Neural cell (in vitro differentiated cells): ENCODE data around the gene APBB1IP. TPM values are rescaled to one million over a fixed set of nuclear protein-coding genes. Genes with fewer than 3 reads are reported as not detected.

ENCODE experiments used
- H2AFZ ChIP-seq: fragments of 200-600, 300-800 bp; sonication (generic), shearing (Covaris generic); 2 replicates; pipeline ENCODE4 v1.6.0; 2014; ENCODE audit warnings: low read depth, mild to moderate bottlenecking, antibody characterized with exemption, low read length, moderate library complexity
- H3F3A ChIP-seq: fragments of 200-600 bp; shearing (Covaris generic); 2 replicates; pipeline ENCODE4 v1.6.1; 2016; ENCODE audit warnings: mild to moderate bottlenecking, moderate library complexity, mixed read lengths, antibody characterized with exemption, low read length; ENCODE audit not compliant: insufficient read depth, poor library complexity, severe bottlenecking
- H3K27ac ChIP-seq: fragments of 200-600, 300-800 bp; sonication (generic), shearing (Covaris generic); 2 replicates; pipeline ENCODE4 v1.5.1; 2014; ENCODE audit warnings: mild to moderate bottlenecking, low read length, moderate library complexity
- H3K27me3 ChIP-seq: fragments of 300-800, 200-600 bp; sonication (generic), shearing (Covaris generic); 2 replicates; pipeline ENCODE4 v1.6.0; 2014; ENCODE audit warnings: mild to moderate bottlenecking, low read depth, low read length, moderate library complexity; ENCODE audit not compliant: insufficient read depth
- H3K36me3 ChIP-seq: fragments of 300-800, 200-600 bp; sonication (generic), shearing (Covaris generic); 2 replicates; pipeline ENCODE4 v1.5.1; 2014; ENCODE audit warnings: mild to moderate bottlenecking, antibody characterized with exemption, low read length, moderate library complexity; ENCODE audit not compliant: insufficient read depth
- H3K4me2 ChIP-seq: fragments of 300-800, 200-600 bp; sonication (generic), shearing (Covaris generic); 2 replicates; pipeline ENCODE4 v1.6.0; 2014; ENCODE audit warnings: mild to moderate bottlenecking, low read length
- H3K4me3 ChIP-seq: fragments of 300-800, 200-600 bp; sonication (generic), shearing (Covaris generic); 2 replicates; pipeline ENCODE4 v1.5.1; 2014; ENCODE audit warnings: mild to moderate bottlenecking, low read length, moderate library complexity
- H3K79me2 ChIP-seq: fragments of 200-600 bp; shearing (Covaris generic); replicated peaks from 2 replicates; pipeline ENCODE4 v1.6.0; 2014; ENCODE audit warnings: mild to moderate bottlenecking, low read length, moderate library complexity; ENCODE audit not compliant: insufficient read depth
- H3K9ac ChIP-seq: fragments of 300-800, 200-600 bp; sonication (generic), shearing (Covaris generic); 2 replicates; pipeline ENCODE4 v1.6.1; 2016; ENCODE audit warnings: mild to moderate bottlenecking, low read length, mixed read lengths
- H3K9me2 ChIP-seq: fragments of 200-600 bp; shearing (Covaris generic); 2 replicates; pipeline ENCODE4 v1.6.1; 2016; ENCODE audit warnings: mild to moderate bottlenecking, low read length, mixed read lengths; ENCODE audit not compliant: insufficient read depth
- H3K9me3 ChIP-seq: fragments of 200-600, 300-800 bp; sonication (generic), shearing (Covaris generic); 2 replicates; pipeline ENCODE4 v1.6.1; 2016; ENCODE audit warnings: mild to moderate bottlenecking, mixed run types, low read length, moderate library complexity, mixed read lengths
- H4K20me1 ChIP-seq: fragments of 200-600 bp; shearing (Covaris generic); 2 replicates; pipeline ENCODE4 v1.6.1; 2016; ENCODE audit warnings: mild to moderate bottlenecking, mixed run types; ENCODE audit not compliant: insufficient read depth
- EP300 ChIP-seq: fragments of 450-650 bp; conservative IDR thresholded peaks from 2 replicates; pipeline ENCODE4 v1.6.1; 2014; ENCODE audit warnings: antibody characterized with exemption, mild to moderate bottlenecking, moderate library complexity; ENCODE audit not compliant: poor library complexity, severe bottlenecking
- EZH2 ChIP-seq: fragments of 200-600, 300-800 bp; shearing (Covaris generic), sonication (generic); IDR thresholded peaks from 2 replicates; pipeline ENCODE4 v1.6.1; 2014; ENCODE audit warnings: antibody characterized with exemption, low read length, borderline replicate concordance, mild to moderate bottlenecking; ENCODE audit not compliant: insufficient read depth, poor library complexity, severe bottlenecking
- MXI1 ChIP-seq: fragments of 450-650 bp; conservative IDR thresholded peaks from 2 replicates; pipeline ENCODE4 v1.6.1; 2014; ENCODE audit warnings: antibody characterized with exemption, mild to moderate bottlenecking; ENCODE audit not compliant: poor library complexity, severe bottlenecking
- POLR2AphosphoS5 ChIP-seq: IDR thresholded peaks from 2 replicates; pipeline ENCODE4 v1.6.1; 2012
- RAD21 ChIP-seq: fragments of 450-650 bp; conservative IDR thresholded peaks from 2 replicates; pipeline ENCODE4 v1.6.1; 2014; ENCODE audit warnings: antibody characterized with exemption, mild to moderate bottlenecking, moderate library complexity
- SMC3 ChIP-seq: fragments of 450-650 bp; conservative IDR thresholded peaks from 2 replicates; pipeline ENCODE4 v1.6.1; 2014; ENCODE audit warnings: antibody characterized with exemption, mild to moderate bottlenecking, moderate library complexity; ENCODE audit not compliant: poor library complexity
- TAF1 ChIP-seq: IDR thresholded peaks from 2 replicates; pipeline ENCODE4 v1.6.1; 2012; ENCODE audit warnings: low read depth
- polyA plus RNA-seq: library from polyadenylated mRNA; depleted of rRNA; stranded (reverse); fragments of >200 nt; gene quantifications from 2 replicates; pipeline ENCODE4 v1.2.3, GENCODE V29; 2014
- TF ChIP-seq, protein P1 (sequence below): fragments of 450-650 bp; IDR thresholded peaks from 2 replicates; pipeline ENCODE4 v1.5.1; 2014; ENCODE audit warnings: antibody characterized with exemption, mild to moderate bottlenecking, moderate library complexity; ENCODE audit not compliant: poor library complexity, severe bottlenecking
- TF ChIP-seq, protein P2 (sequence below): IDR thresholded peaks from 2 replicates; pipeline ENCODE4 v1.6.1; 2012; ENCODE audit warnings: borderline replicate concordance

Gene APBB1IP
- polyA plus RNA-seq, 1 donor from 2014 or later = not detected

DNA sequence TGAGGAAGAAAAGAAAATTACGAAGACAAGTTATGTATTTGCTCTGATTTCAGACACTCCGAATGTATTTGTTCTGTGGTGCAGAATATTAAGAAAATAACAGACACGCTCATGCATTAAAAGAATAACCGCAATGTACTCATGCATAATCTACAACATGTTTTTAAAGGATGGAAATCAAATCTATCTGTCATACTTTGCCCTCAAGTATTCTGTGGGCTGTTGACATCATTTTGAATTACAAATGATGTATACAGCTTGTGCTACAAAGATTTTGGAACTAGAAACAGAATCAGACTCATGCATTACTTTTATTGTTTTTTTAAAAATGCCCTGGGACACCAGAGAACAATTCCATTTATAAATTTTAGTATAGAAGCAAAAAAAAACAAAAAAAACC lies 69.9 kb downstream of the APBB1IP start:
- no peaks in the 10 kb centered on the region for H4K20me1 ChIP-seq
- H3K9me2 ChIP-seq = no peaks in the 10 kb centered on the region
- H3K4me2 ChIP-seq = no peak overlapping the region
- H3K4me3 ChIP-seq = no peak overlapping the region
- no peaks in the 10 kb centered on the region for H3K79me2 ChIP-seq
- H3K9me3 ChIP-seq = no peaks in the 10 kb centered on the region
- TF ChIP-seq MXI1 (no peak), SMC3 (no peak), TAF1 (no peak), EP300 (no peak), RAD21 (no peak), POLR2AphosphoS5 (no peak), EZH2 (no peak)
- TF ChIP-seq, protein P1, sequence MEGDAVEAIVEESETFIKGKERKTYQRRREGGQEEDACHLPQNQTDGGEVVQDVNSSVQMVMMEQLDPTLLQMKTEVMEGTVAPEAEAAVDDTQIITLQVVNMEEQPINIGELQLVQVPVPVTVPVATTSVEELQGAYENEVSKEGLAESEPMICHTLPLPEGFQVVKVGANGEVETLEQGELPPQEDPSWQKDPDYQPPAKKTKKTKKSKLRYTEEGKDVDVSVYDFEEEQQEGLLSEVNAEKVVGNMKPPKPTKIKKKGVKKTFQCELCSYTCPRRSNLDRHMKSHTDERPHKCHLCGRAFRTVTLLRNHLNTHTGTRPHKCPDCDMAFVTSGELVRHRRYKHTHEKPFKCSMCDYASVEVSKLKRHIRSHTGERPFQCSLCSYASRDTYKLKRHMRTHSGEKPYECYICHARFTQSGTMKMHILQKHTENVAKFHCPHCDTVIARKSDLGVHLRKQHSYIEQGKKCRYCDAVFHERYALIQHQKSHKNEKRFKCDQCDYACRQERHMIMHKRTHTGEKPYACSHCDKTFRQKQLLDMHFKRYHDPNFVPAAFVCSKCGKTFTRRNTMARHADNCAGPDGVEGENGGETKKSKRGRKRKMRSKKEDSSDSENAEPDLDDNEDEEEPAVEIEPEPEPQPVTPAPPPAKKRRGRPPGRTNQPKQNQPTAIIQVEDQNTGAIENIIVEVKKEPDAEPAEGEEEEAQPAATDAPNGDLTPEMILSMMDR = no peak
- TF ChIP-seq, protein P2, sequence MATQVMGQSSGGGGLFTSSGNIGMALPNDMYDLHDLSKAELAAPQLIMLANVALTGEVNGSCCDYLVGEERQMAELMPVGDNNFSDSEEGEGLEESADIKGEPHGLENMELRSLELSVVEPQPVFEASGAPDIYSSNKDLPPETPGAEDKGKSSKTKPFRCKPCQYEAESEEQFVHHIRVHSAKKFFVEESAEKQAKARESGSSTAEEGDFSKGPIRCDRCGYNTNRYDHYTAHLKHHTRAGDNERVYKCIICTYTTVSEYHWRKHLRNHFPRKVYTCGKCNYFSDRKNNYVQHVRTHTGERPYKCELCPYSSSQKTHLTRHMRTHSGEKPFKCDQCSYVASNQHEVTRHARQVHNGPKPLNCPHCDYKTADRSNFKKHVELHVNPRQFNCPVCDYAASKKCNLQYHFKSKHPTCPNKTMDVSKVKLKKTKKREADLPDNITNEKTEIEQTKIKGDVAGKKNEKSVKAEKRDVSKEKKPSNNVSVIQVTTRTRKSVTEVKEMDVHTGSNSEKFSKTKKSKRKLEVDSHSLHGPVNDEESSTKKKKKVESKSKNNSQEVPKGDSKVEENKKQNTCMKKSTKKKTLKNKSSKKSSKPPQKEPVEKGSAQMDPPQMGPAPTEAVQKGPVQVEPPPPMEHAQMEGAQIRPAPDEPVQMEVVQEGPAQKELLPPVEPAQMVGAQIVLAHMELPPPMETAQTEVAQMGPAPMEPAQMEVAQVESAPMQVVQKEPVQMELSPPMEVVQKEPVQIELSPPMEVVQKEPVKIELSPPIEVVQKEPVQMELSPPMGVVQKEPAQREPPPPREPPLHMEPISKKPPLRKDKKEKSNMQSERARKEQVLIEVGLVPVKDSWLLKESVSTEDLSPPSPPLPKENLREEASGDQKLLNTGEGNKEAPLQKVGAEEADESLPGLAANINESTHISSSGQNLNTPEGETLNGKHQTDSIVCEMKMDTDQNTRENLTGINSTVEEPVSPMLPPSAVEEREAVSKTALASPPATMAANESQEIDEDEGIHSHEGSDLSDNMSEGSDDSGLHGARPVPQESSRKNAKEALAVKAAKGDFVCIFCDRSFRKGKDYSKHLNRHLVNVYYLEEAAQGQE = no peak
- no peaks in the 10 kb centered on the region for H3F3A ChIP-seq
- no peaks in the 10 kb centered on the region for H3K36me3 ChIP-seq
- no peak overlapping the region for H3K9ac ChIP-seq
- H3K27me3 ChIP-seq = no peaks in the 10 kb centered on the region
- H3K27ac ChIP-seq = no peak overlapping the region
- H2AFZ ChIP-seq = no peak overlapping the region

DNA sequence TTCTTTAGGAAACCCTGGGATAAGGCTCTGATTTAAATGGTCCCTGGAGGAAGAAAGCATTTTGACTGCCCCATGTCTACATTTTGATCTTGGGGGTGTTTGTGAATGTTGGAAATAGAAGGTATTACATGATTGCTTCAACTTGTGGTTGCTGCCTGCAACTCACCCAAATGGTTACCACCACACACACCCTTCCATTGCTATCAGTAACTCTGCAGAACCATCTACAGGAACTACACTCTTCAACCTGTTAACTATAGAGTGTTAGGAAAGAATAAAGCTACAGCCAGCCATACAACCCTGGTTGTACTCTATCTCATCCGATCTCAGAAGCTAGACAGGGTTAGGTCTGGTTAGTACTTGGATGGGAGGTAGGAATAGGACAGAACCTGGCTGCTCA lies 71.2 kb downstream of the APBB1IP start:
- H3F3A ChIP-seq = no peaks in the 10 kb centered on the region
- H2AFZ ChIP-seq = no peak overlapping the region
- no peak for TF ChIP-seq SMC3
- TF ChIP-seq, protein P2 = no peak
- no peak for TF ChIP-seq MXI1
- TF ChIP-seq EP300 = no peak
- H4K20me1 ChIP-seq = no peaks in the 10 kb centered on the region
- H3K4me3 ChIP-seq = no peak overlapping the region
- no peak overlapping the region for H3K9ac ChIP-seq
- no peaks in the 10 kb centered on the region for H3K27me3 ChIP-seq
- H3K79me2 ChIP-seq = no peaks in the 10 kb centered on the region
- no peaks in the 10 kb centered on the region for H3K9me3 ChIP-seq
- H3K4me2 ChIP-seq = no peak overlapping the region
- no peaks in the 10 kb centered on the region for H3K9me2 ChIP-seq
- no peaks in the 10 kb centered on the region for H3K36me3 ChIP-seq
- no peak overlapping the region for H3K27ac ChIP-seq
